Measurements from ENCODE around the gene GABBR2.

GABBR2 gene

GRCh38 chr9:98625728-98626127 lies 83.0 kb downstream of the GABBR2 start:
- no peak for DNase-seq

GRCh38 chr9:98619788-98620187 lies 88.9 kb downstream of the GABBR2 start:
- no peak for DNase-seq

GRCh38 chr9:98615633-98616032 lies 93.1 kb downstream of the GABBR2 start:
- no peak for DNase-seq

- DNase-seq, result no peak
These were observed 93.8 kb downstream of the GABBR2 start for GRCh38 chr9:98614941-98615340.

- DNase-seq, result no peak
These were observed 96.5 kb downstream of the GABBR2 start for GRCh38 chr9:98612061-98612752.

- no peak for DNase-seq
These were observed 97.4 kb downstream of the GABBR2 start for GRCh38 chr9:98611319-98611718.

GRCh38 chr9:98610711-98611110 lies 98.0 kb downstream of the GABBR2 start:
- DNase-seq, result no peak

GRCh38 chr9:98610211-98610610 lies 98.5 kb downstream of the GABBR2 start:
- no peak for DNase-seq

- DNase-seq, result no peak
These were observed 99.1 kb downstream of the GABBR2 start for GRCh38 chr9:98609646-98610045.

GRCh38 chr9:98607787-98608186 lies 100.9 kb downstream of the GABBR2 start:
- DNase-seq, result no peak

GRCh38 chr9:98607152-98607551 lies 101.6 kb downstream of the GABBR2 start:
- DNase-seq, result no peak

- no peak for DNase-seq
These were observed 102.0 kb downstream of the GABBR2 start for GRCh38 chr9:98606730-98607129.

GRCh38 chr9:98605116-98605515 lies 103.6 kb downstream of the GABBR2 start:
- DNase-seq, result no peak

- DNase-seq, result no peak
These were observed 104.8 kb downstream of the GABBR2 start for GRCh38 chr9:98603821-98604383.

- DNase-seq, result no peak
These were observed 105.8 kb downstream of the GABBR2 start for GRCh38 chr9:98602839-98603500.

GRCh38 chr9:98600631-98601030 lies 108.1 kb downstream of the GABBR2 start:
- no peak for DNase-seq

GRCh38 chr9:98599566-98600216 lies 109.0 kb downstream of the GABBR2 start:
- no peak for DNase-seq

GRCh38 chr9:98598861-98599260 lies 109.9 kb downstream of the GABBR2 start:
- DNase-seq, result no peak

- no peak for DNase-seq
These were observed 111.4 kb downstream of the GABBR2 start for GRCh38 chr9:98597236-98597771.

- no peak for DNase-seq
These were observed 112.2 kb downstream of the GABBR2 start for GRCh38 chr9:98596486-98596885.

- no peak for DNase-seq
These were observed 114.1 kb downstream of the GABBR2 start for GRCh38 chr9:98594546-98595160.

- DNase-seq, result no peak
These were observed 115.1 kb downstream of the GABBR2 start for GRCh38 chr9:98593354-98594253.
